Kidney epithelial cell (primary cell): Measurements from ENCODE around the gene KRT81. TPM values are rescaled to one million over a fixed set of nuclear protein-coding genes. Genes with fewer than 3 reads are reported as not detected.

Source experiments
- DNase-seq: peaks from one replicate; pipeline ENCODE4 v3.0.0-alpha.2; 2010; ENCODE audit warnings: low read depth
- H3K27me3 ChIP-seq: 2 replicates; pipeline ENCODE4 v1.6.0; 2011; ENCODE audit warnings: low read length; ENCODE audit not compliant: control insufficient read depth, insufficient read depth
- H3K36me3 ChIP-seq: 2 replicates; pipeline ENCODE4 v1.5.1; 2011; ENCODE audit warnings: low read length; ENCODE audit not compliant: control insufficient read depth, insufficient read depth
- H3K4me3 ChIP-seq: 2 replicates; pipeline ENCODE4 v1.5.1; 2011; ENCODE audit warnings: low read depth, mild to moderate bottlenecking, control low read depth, low read length
- total RNA-seq: library from RNA; depleted of rRNA; stranded (reverse); fragments of >200 nt; gene quantifications from 2 replicates; pipeline ENCODE4 v1.2.3, GENCODE V29; 2015
- TF ChIP-seq, protein P1 (sequence below): IDR thresholded peaks from 2 replicates; pipeline ENCODE4 v1.5.1; 2011; ENCODE audit warnings: mild to moderate bottlenecking, moderate library complexity, low read length, control low read depth, inconsistent platforms; ENCODE audit not compliant: insufficient read depth, poor library complexity, severe bottlenecking

KRT81 gene
- total RNA-seq, 1 donor from 2014 or later, result 239 TPM

DNA sequence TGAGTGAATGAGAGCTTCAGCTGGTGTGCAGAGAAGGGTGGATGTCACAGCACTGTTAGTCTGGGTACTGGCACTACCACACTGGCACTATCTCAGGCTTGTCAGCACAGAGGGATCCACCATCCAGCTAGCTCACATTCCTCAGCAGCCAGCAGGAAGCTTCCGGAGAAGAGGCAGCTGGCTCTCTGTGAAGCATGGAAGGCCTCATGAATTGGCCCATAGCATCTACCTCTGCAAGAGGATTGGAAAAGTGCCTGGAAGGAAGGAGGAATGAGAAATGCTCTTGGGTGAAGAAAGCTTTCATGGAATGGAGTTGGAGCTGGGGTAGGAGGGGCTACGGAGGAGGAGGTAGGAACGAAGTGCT is 19.9 kb upstream of the KRT81 start:
- Histone ChIP-seq H3K36me3 (no peaks in the 10 kb centered on the region), H3K4me3 (no peak overlapping the region), H3K27me3 (peaks cover 42% of the 10 kb centered on the region)
- no peak for DNase-seq
- TF ChIP-seq, protein P1, sequence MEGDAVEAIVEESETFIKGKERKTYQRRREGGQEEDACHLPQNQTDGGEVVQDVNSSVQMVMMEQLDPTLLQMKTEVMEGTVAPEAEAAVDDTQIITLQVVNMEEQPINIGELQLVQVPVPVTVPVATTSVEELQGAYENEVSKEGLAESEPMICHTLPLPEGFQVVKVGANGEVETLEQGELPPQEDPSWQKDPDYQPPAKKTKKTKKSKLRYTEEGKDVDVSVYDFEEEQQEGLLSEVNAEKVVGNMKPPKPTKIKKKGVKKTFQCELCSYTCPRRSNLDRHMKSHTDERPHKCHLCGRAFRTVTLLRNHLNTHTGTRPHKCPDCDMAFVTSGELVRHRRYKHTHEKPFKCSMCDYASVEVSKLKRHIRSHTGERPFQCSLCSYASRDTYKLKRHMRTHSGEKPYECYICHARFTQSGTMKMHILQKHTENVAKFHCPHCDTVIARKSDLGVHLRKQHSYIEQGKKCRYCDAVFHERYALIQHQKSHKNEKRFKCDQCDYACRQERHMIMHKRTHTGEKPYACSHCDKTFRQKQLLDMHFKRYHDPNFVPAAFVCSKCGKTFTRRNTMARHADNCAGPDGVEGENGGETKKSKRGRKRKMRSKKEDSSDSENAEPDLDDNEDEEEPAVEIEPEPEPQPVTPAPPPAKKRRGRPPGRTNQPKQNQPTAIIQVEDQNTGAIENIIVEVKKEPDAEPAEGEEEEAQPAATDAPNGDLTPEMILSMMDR, result no peak

DNA sequence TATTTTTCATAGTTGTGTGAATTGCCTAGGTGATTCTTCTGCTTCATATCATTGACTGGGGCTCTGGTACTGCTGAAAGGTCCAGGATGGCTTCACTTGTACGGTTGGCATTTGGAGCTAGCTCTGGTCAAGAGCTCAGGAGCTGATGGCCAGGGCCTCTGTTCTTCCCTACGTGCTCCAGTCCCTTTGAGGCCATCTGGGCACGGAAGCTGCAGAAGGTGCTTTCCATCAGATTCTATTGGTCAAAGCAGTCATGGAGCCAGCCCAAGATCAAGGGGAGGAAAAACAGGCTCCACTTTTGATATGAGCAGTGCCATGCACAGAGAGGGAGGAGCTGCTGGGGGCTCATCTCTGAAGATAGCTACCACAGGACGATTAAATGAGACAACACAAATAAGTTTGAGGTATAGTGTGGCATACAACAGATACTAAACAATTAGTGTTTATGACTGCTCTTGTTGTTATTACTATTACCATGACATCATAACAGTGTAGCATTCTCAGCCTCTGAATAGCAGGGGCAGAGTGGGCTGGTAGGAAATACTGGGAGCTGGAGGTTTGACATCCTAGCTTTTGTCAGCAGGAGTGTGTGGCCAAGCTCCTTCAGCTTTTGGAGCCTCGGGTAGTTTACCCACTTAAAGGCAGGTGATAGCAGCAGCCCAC is 19.4 kb upstream of the KRT81 start:
- H3K27me3 ChIP-seq, result peaks cover 42% of the 10 kb centered on the region
- no peak overlapping the region for H3K4me3 ChIP-seq
- no peak for DNase-seq
- H3K36me3 ChIP-seq, result no peaks in the 10 kb centered on the region
- TF ChIP-seq, protein P1, result no peak

DNA sequence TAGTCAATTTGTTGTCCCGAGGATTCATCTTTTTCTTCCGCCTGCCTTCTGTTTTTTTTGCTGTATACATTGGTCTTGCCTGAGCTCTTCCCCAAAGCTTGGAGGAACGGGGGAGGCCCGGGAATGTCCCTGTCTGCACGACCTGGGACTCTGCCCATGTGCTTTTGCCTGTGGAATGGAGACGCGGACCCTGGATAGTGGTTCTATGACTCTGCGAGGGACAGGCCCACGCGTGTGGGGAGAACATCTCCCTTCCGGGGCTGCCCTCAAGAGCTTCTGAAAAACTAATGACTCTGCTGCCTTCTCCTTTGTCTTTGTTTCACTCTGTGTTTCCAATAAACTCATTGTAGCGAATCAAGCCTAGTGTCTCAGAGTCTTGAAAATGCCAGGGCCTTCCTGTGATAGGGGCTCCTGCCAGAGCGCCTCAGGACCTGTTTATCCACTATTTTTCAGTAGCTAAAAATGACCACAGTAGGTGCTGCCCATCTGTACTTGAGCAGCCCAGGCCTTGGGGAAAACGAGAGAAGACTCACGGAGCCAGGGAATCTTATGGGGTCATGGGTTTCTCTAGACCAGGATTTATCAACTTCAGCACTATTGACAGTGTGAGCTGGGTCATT is 17.6 kb upstream of the KRT81 start:
- Histone ChIP-seq H3K27me3 (peaks cover 37% of the 10 kb centered on the region), H3K4me3 (peak overlapping the region; percentile 39), H3K36me3 (no peaks in the 10 kb centered on the region)
- TF ChIP-seq, protein P1, result no peak
- no peak for DNase-seq

DNA sequence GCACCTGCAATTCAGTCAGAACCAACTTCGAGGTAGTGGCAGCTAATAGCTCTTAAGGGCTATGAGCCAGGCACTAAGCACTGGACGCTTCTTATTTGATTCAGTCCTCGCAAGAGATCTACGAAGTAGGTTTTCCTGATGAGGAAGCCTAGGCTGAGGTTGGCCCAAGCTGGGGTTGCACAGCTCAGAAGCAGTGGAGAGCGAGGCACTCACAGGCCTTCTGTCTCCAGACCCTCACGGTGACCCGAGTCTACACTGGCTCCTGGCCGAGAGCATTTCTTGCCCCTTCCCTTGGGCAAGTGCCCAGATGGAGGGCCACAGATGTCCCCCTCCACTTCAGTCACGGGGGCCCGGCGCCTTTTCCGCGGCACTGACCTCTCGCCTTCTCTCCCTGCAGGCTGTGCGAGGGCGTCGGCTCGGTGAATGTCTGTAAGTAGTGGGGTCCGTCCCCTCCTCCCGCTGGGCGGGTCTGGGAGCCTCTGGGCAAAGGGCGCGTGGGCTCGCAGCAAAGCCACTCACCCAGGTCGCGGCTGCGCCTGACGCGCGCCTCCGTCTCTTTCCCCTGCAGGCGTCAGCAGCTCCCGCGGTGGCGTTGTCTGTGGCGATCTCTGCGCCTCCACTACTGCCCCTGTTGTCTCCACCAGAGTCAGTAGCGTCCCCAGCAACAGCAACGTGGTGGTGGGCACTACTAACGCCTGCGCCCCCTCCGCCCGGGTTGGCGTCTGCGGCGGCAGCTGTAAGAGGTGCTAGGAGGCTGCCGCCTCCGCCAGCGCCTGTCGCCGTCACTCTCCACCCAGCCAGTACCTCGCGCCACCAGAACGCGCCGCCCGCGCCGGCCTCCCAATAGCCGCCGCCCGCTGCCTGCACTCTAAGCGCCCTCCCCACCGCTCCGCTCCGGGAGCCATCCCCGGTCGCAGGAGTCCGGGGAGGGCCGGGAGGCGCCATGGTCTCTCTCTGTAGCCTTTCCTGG is 16.8 kb upstream of the KRT81 start:
- Histone ChIP-seq H3K36me3 (no peaks in the 10 kb centered on the region), H3K27me3 (peaks cover 30% of the 10 kb centered on the region), H3K4me3 (peak overlapping the region; percentile 39)
- TF ChIP-seq, protein P1, result no peak
- no peak for DNase-seq

DNA sequence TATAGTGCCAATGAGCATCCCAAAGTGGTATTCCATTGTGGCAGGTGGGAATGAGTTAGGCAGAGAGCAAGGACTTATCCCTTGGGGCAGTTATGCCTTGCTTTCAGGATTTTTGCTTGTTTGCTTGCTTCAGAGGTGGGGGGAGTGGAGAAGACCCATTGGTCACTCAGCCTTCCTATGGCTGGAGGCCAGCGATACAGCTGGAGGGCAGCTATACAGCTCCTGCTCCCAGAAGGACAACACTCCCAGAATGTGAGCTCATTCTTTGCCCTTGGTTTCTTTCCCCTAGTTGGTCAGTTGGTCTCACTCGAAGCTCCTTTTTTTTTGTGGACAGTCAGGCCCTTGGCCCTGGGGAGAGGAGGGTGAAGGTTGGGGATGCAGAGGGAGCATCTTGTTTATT is 15.4 kb upstream of the KRT81 start:
- TF ChIP-seq, protein P1, result no peak
- H3K36me3 ChIP-seq, result no peaks in the 10 kb centered on the region
- H3K27me3 ChIP-seq, result peaks cover 27% of the 10 kb centered on the region
- no peak overlapping the region for H3K4me3 ChIP-seq
- DNase-seq, result no peak
